Adrenal gland (tissue), 12 donors: Measurements from ENCODE around the gene TEX264. TPM values are rescaled to one million over a fixed set of nuclear protein-coding genes. Genes with fewer than 3 reads are reported as not detected.
"Not testable (repeated sequence)": the region's sequence is repeated elsewhere in the genome, so short reads cannot be mapped to it uniquely, and the experiment has no call there.

ENCODE experiments used
- DNase-seq, 7 donors: peaks; one replicate each; pipeline ENCODE4 v3.0.0-alpha.2; 2019 to 2020
- H3K27ac ChIP-seq, 5 donors: fragments of 200-600 bp; sonication (generic) in 4 of 5; 1 replicate in 3 of 5; 2 replicates in 2 of 5; pipeline versions ENCODE4 v1.5.1 to v1.8.0; 2016 to 2020; ENCODE audit warnings: mild to moderate bottlenecking in 1 of 5
- H3K27me3 ChIP-seq: fragments of 200-600 bp; 2 replicates; pipeline ENCODE4 v1.8.0; 2021
- H3K36me3 ChIP-seq, 2 donors: fragments of 200-600 bp; replicated peaks in 1 of 2; 1 replicate in 1 of 2; 2 replicates in 1 of 2; pipeline versions ENCODE4 v1.5.1 to v1.8.0; 2018 to 2022
- H3K4me1 ChIP-seq, 2 donors: fragments of 200-600 bp; replicated peaks in 1 of 2; 1 replicate in 1 of 2; 2 replicates in 1 of 2; pipeline versions ENCODE4 v1.5.1 to v1.8.0; 2018 to 2021
- H3K4me3 ChIP-seq, 4 donors: fragments of 200-600 bp; sonication (generic) in 3 of 4; one replicate each; pipeline ENCODE4 v1.5.1; 2016 to 2018
- H3K9me3 ChIP-seq, 3 donors: fragments of 200-600 bp; sonication (generic) in 1 of 3; replicated peaks in 1 of 3; 1 replicate in 2 of 3; 2 replicates in 1 of 3; pipeline versions ENCODE4 v1.5.1 to v1.8.0; 2016 to 2021
- POLR2A ChIP-seq, 2 donors: fragments of 450-650 bp; IDR thresholded peaks; one replicate each; pipeline ENCODE4 v1.6.1; 2017; ENCODE audit warnings: antibody characterized with exemption in 2 of 2, mild to moderate bottlenecking in 2 of 2, moderate library complexity in 1 of 2
- WGBS, 4 donors: extraction: QIAGEN DNeasy Blood & Tissue Kit in 2 of 4; methylation state at CpG; one replicate each; pipeline versions ENCODE4 v1.1.5 to v1.1.7; 2013 to 2017; 5-methylcytosine and 5-hydroxymethylcytosine counted together
- intact Hi-C, 2 donors: fragments of 100-400 bp; cut with DNase I; formaldehyde crosslinking; loops; one replicate each; pipeline versions ENCODE4 v1.14.1 to v1.15.0; 2022 to 2023
- polyA plus RNA-seq, 3 donors: library from polyadenylated mRNA; stranded (reverse); fragments of 200-250 nt in 2 of 3; fragments of 350-450 nt in 1 of 3; fragmentation: Illumina TruSeq in 1 of 3; extraction: RNeasy Lipid Tissue Mini Kit (QIAGEN cat#74804) in 1 of 3; gene quantifications; one replicate each; pipeline ENCODE4 v1.2.3, GENCODE V29; 2013 to 2014
- total RNA-seq, 9 donors: library from RNA; depleted of rRNA in 4 of 9; stranded (reverse); fragments of >200 nt in 4 of 9; fragments of 120-200 nt in 1 of 9; fragmentation: NEBNext Ultra II Directional in 1 of 9; extraction: Animal tissue kit (Norgen Biotek cat#: 25700) in 1 of 9; gene quantifications; one replicate each; pipeline versions ENCODE4 v1.1.0 to v1.2.4, GENCODE V29; 2013 to 2023
- TF ChIP-seq, protein P1 (sequence below), 6 experiments: fragments of 450-650 bp in 4 of 6; fragments of 200-600 bp in 2 of 6; sonication (generic) in 1 of 6; IDR thresholded peaks; 1 replicate in 5 of 6; 2 replicates in 1 of 6; pipeline versions ENCODE4 v1.5.1 to v1.8.0; 2016 to 2021; ENCODE audit warnings: antibody characterized with exemption in 6 of 6, mild to moderate bottlenecking in 2 of 6, moderate library complexity in 1 of 6
- donor health status: healthy with polysubstance abuse.
- donor health status: Bipolar disorder and iron deficiency.
- donor health status: DM: yes; HTN: yes; CAD: no.
- donor health status: DM: no; HTN: no; CAD: no.
- donor health status: DM: no; HTN: no; CAD: no.
- donor health status: DM: yes; HTN: yes; CAD: no.

TEX264 gene
- total and polyA plus RNA-seq, 12 donors: 64.7 to 207 (median 125) TPM

DNA sequence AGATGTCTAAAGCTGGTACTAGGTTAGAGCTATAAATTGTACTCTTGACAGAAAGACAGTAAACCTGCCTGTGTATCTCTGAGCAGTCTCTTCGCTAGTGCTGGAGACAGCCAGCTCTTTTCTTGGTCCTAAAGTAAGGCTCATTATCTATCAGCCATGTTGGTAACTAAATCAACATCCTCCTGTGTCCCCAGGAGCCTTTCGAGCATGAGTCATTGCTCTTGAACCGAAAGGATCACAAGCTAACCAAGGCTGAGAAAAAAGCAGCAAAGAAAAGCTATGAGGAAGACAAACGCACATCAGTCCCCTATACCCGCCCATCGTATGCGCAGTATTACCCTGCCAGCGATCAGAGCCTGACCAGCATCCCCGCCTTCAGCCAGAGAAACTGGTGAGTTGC lies 25.0 kb upstream of the TEX264 start:
- no peaks in the 10 kb centered on the region for H3K4me1 ChIP-seq
- TF ChIP-seq POLR2A (IDR thresholded peaks at IDR 0.05): no peak
- TF ChIP-seq, protein P1, sequence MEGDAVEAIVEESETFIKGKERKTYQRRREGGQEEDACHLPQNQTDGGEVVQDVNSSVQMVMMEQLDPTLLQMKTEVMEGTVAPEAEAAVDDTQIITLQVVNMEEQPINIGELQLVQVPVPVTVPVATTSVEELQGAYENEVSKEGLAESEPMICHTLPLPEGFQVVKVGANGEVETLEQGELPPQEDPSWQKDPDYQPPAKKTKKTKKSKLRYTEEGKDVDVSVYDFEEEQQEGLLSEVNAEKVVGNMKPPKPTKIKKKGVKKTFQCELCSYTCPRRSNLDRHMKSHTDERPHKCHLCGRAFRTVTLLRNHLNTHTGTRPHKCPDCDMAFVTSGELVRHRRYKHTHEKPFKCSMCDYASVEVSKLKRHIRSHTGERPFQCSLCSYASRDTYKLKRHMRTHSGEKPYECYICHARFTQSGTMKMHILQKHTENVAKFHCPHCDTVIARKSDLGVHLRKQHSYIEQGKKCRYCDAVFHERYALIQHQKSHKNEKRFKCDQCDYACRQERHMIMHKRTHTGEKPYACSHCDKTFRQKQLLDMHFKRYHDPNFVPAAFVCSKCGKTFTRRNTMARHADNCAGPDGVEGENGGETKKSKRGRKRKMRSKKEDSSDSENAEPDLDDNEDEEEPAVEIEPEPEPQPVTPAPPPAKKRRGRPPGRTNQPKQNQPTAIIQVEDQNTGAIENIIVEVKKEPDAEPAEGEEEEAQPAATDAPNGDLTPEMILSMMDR (IDR thresholded peaks at IDR 0.05): no peak
- 70 to 82% (median 73%) methylated on average over 9 of the region's 9 CpGs for WGBS, 4 donors
- no peaks in the 10 kb centered on the region for H3K27me3 ChIP-seq
- intact Hi-C loops: no loop called here
- H3K4me3 ChIP-seq: no peak overlapping the region
- H3K27ac ChIP-seq: peak overlapping the region in 1 of 5 donors; percentile 18
- no peaks in the 10 kb centered on the region for H3K9me3 ChIP-seq
- peaks cover 0 to 68% of the 10 kb centered on the region in 2 donors for H3K36me3 ChIP-seq
- DNase-seq: peak in 2 of 7 donors; percentile 15 to 21

DNA sequence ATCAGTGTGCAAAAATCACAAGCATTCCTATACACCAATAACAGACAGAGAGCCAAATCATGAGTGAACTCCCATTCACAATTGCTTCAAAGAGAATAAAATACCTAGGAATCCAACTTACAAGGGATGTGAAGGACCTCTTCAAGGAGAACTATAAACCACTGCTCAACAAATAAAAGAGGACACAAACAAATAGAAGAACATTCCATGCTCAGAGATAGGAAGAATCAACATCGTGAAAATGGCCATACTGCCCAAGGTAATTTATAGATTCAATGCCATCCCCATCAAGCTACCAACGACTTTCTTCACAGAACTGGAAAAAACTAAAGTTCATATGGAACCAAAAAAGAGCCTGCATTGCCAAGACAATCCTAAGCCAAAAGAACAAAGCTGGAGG lies 18.9 kb upstream of the TEX264 start:
- H3K9me3 ChIP-seq, H3K27me3 ChIP-seq, intact Hi-C loops, H3K4me1 ChIP-seq, DNase-seq, H3K4me3 ChIP-seq, H3K27ac ChIP-seq: not testable (repeated sequence)
- WGBS, 4 donors: 88 to 98% (median 97%) methylated on average over 2 of the region's 2 CpGs
- peaks cover 0 to 31% of the 10 kb centered on the region in 2 donors for H3K36me3 ChIP-seq

DNA sequence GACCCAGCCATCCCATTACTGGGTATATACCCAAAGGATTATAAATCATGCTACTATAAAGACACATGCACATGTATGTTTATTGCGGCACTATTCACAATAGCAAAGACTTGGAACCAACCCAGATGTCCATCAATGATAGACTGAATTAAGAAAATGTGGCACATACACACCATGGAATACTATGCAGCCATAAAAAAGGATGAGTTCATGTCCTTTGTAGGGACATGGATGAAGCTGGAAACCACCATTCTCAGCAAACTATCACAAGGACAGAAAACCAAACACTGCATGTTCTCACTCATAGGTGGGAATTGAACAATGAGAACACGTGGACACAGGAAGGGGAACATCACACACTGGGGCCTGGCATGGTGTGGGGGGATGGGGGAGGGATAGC lies 17.6 kb upstream of the TEX264 start:
- H3K36me3 ChIP-seq: peaks cover 0 to 29% of the 10 kb centered on the region in 2 donors
- H3K27me3 ChIP-seq, H3K9me3 ChIP-seq, H3K4me3 ChIP-seq, H3K27ac ChIP-seq, DNase-seq, H3K4me1 ChIP-seq, intact Hi-C loops: not testable (repeated sequence)
- 97 to 100% (median 100%) methylated on average over 1 to 2 of the region's 2 CpGs for WGBS, 4 donors

DNA sequence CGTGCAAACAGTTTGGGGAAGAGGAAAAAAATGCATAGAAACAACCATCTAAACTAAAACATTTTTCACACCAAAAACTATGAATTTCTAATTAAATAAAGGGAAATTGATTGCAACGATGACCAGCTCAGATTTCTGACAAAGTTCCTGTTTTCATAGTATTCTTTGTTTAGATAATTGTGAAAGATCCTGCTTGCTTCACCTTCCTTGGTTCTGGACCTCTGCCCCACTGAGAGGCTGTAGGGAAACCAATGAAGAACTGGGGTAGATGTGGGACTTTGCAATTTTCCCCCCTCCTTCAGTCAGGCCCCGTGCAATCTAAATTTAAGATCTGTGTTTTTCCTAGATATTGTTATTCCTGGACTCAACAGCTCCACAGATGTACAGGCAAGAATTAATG lies 13.8 kb upstream of the TEX264 start:
- no peak for DNase-seq
- Histone ChIP-seq H3K4me3 (no peak overlapping the region), H3K9me3 (no peaks in the 10 kb centered on the region), H3K36me3 (peaks cover 0 to 56% of the 10 kb centered on the region in 2 donors), H3K27me3 (no peaks in the 10 kb centered on the region), H3K27ac (no peak overlapping the region), H3K4me1 (no peaks in the 10 kb centered on the region)
- intact Hi-C loops: no loop called here
- 78 to 90% (median 88%) methylated on average over 3 of the region's 3 CpGs for WGBS, 4 donors
- TF ChIP-seq POLR2A (IDR thresholded peaks at IDR 0.05): no peak
- TF ChIP-seq, protein P1 (IDR thresholded peaks at IDR 0.05): no peak

DNA sequence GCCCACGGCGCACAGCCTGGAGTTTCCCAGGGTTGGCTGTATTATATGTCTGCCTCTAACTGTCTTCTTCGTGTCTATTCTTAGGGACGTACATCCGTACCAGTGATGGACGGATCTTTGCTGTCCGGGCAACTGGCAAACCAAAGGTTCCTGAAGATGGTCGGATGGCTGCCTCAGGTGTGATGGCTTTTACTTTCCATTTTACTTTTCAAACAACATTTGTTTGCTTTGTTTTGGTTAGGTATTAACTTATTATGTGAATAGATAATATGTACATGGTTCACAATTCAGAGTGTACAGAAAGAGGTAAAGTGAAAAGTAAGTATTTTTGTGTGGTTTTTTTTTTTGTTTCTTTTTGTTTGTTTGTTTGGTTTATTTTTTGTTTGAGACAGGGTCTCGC lies 11.1 kb upstream of the TEX264 start:
- Histone ChIP-seq H3K36me3 (peaks cover 0 to 66% of the 10 kb centered on the region in 2 donors), H3K4me1 (no peaks in the 10 kb centered on the region)

More for the DNA sequence above, 11.1 kb upstream of the TEX264 start:
- TF ChIP-seq, protein P1 (IDR thresholded peaks at IDR 0.05): no peak
- TF ChIP-seq POLR2A (IDR thresholded peaks at IDR 0.05): no peak
- Histone ChIP-seq H3K9me3 (no peaks in the 10 kb centered on the region), H3K27ac (no peak overlapping the region), H3K27me3 (no peaks in the 10 kb centered on the region), H3K4me3 (no peak overlapping the region)
- 95 to 96% (median 96%) methylated on average over 9 of the region's 9 CpGs for WGBS, 4 donors
- DNase-seq: no peak
- intact Hi-C loops: no loop called here
